ENCODE measurements around the gene PELI1.

The PELI1 gene

DNA sequence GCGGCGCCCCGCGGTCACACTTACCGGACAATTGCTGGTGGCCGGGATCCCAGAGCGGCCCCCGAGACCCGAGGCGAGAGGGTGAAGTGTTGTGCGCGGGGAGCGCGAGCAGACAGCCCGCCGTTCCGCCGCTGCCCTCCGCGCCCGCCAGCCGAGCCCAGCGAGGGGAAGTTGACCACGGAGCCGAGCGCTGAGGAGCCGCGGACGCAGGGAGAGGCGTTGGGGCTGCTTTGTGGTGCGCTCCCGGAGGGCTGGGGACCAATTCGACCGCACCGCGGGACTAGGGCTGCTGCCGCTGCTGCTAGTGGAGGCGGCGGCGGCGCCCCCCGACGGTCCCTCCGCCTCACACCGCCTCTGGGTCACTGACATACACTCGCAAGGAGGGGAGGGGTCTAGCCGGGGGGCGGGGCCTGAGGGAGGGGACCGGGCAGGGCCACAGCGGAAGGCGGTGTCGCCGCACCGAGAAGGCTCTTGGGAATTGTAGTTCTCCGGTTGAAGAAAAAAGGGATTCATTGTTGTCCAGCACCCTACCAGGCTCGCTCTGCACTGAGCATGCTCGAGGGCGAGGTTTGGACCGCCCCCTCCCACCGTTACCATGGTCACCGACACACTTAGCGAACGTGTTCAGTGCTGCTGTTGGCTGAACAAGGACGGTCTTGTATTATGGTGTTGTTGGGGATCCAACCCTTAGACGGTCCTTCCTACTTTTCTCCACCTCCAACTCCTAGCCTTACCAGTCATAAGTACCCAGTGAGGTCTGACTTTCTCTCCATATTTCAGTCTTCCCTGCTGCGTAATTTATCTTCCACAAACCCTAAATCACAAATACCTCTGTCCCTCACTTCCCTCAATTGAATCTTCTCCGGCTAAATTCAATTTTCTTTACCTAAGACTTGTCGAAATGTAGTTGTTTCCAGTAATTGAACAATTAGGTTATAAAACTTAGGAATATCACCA is at the start of gene PELI1:
TSS of gene PELI1 (minus strand) at position 364 of the 957 bp plus-strand sequence. CDS start 36,110 bp downstream, outside the sequence.
- peak; percentile 85 to 93 (median 89) for DNase-seq (ENCODE audit: low read depth in 3 of 3)

DNA sequence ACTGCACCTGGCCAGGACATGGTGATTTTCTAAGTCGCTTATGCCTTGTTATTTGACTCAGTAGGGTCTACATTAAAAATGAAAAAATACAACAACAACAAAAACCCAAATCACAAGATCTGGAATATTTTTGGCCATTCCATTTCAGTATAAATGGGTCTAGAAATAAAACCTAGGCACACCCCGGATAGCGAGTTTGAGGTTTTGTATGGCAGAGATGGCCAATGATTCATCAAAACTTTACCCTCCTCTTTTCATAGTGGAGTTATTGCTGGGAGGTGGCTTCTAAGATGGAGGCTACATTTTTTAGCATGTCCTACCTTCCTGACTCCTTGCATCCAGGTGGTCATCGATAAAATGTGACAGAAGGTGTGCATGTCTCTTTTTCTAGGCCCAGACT is 49.3 kb upstream of the PELI1 start:
- DNase-seq (ENCODE audit: low read depth in 3 of 3), result no peak

DNA sequence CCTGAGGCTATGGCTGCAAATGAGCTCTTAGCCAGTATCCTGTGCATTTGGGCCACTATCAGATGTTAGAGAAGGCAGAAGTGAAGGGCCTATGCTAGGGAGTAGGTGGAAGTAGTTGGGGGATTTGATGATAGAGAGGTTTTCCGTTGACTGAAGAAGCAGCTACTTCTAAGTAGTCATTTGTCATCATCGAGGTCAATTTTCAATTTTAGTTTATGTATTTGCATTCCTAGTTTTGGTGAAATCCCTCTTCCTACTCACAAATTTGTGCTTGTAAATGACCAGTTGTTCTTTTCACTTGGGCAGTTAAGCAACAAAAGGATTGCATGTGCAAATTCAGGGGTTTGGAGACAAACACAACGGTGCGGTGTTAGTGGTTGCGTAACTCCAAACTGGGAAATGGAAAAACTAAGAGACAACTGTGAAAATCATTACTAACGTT is 48.5 kb upstream of the PELI1 start:
- no peak for DNase-seq (ENCODE audit: low read depth in 3 of 3)

DNA sequence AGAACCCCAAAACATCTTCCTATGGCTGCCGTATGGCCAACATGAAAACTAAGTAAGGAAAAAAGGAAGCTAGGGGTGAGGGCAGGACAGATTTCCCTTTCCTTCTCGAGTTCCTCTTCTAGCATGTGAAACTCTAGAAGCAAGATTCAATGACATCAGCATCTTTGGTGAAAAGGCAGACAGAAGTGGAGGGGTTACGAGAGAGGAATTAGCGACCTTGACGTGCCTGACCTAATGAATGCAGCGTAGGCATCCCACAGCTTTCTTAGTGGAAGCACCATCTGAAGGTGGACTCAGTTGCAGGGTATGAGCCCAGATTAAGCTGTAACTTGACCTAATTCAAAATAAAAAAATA is 47.9 kb upstream of the PELI1 start:
- DNase-seq (ENCODE audit: low read depth in 3 of 3), result no peak

- no peak for DNase-seq (ENCODE audit: low read depth in 3 of 3)
These were observed 45.4 kb upstream of the PELI1 start for GRCh38 chr2:64189586-64189985.

- no peak for DNase-seq (ENCODE audit: low read depth in 3 of 3)
These were observed 44.9 kb upstream of the PELI1 start for GRCh38 chr2:64189167-64189566.

GRCh38 chr2:64186699-64187605 is 42.7 kb upstream of the PELI1 start:
- DNase-seq (ENCODE audit: low read depth in 3 of 3), result no peak

- no peak for DNase-seq (ENCODE audit: low read depth in 3 of 3)
These were observed 35.5 kb upstream of the PELI1 start for GRCh38 chr2:64179582-64180321.

DNA sequence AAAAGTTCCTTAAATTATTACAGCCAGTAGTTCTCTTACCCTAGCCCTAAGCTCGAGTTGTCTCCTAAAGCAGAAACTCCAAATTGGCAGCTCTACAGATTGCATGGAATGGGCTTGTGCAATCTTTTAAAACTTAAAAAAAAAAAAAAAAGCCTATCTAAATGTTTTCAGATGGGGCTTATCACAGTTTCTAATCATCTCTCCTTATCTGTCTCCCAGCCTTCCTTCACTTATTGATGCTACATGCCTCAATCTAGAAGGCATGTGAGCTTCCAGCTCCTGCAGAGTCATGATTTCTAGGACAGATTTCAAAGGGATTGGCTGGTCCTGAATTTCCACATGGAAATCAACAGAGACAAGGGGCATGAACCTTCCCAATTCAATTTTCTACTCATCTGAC is 33.1 kb upstream of the PELI1 start:
- DNase-seq (ENCODE audit: low read depth in 3 of 3), result no peak

- no peak for DNase-seq (ENCODE audit: low read depth in 3 of 3)
These were observed 31.4 kb upstream of the PELI1 start for GRCh38 chr2:64175419-64176197.

GRCh38 chr2:64173156-64174135 is 29.2 kb upstream of the PELI1 start:
- no peak for DNase-seq (ENCODE audit: low read depth in 3 of 3)

DNA sequence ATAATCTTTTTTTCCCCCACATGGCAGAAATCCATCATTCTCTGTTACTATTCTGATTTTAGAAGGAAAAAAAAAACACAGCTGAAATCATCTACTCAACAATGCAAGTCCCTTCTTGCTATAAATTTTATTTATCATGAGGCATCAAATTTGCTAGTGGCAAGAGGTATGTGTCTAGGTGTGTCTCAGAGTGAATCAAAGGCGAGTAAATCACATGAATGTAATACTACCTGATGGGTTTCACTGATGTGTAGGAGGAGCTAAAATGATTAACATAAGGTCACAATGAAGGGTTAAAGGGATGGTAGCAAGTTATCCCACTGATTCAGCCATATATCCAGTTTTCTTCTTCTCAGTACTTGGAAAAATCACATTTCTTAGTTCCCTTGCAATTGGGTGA is 24.5 kb upstream of the PELI1 start:
- no peak for DNase-seq (ENCODE audit: low read depth in 3 of 3)

- DNase-seq (ENCODE audit: low read depth in 3 of 3), result no peak
These were observed 24.0 kb upstream of the PELI1 start for GRCh38 chr2:64168201-64168600.

GRCh38 chr2:64166637-64167420 is 22.6 kb upstream of the PELI1 start:
- no peak for DNase-seq (ENCODE audit: low read depth in 3 of 3)

DNA sequence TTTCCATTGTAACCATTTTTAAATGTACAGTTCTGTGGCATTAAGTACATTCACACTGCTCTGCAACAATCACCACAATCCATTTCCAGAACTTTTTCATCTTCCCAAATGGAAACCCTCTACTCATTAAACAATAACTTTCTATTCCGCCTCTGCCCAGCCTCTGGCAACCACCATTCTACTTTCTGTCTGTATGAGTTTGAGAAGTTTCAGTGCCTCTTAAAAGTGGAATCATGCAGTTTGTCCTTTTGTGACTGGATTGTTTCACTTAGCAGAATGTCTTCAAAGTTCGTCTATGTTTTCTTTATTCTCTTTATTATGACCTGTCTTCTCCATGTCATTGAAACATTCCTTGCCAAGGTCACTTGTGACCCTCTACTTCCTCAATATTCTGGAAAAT is 22.0 kb upstream of the PELI1 start:
- no peak for DNase-seq (ENCODE audit: low read depth in 3 of 3)

GRCh38 chr2:64165706-64166105 is 21.5 kb upstream of the PELI1 start:
- no peak for DNase-seq (ENCODE audit: low read depth in 3 of 3)

- DNase-seq (ENCODE audit: low read depth in 3 of 3), result no peak
These were observed 20.4 kb upstream of the PELI1 start for GRCh38 chr2:64164629-64165028.

- DNase-seq (ENCODE audit: low read depth in 3 of 3), result no peak
These were observed 18.3 kb upstream of the PELI1 start for GRCh38 chr2:64162516-64162915.

- no peak for DNase-seq (ENCODE audit: low read depth in 3 of 3)
These were observed 13.6 kb upstream of the PELI1 start for GRCh38 chr2:64157792-64158191.
